ENCODE results near the gene TENM4.

- TF ChIP-seq CTCF (IDR thresholded peaks at IDR 0.05) (no peak), POLR2A (IDR thresholded peaks at IDR 0.05) (no peak)
Observed at GRCh38 chr11:79227308-79227707, 213.5 kb downstream of the TENM4 start.
